SK-N-SH (cell line): ENCODE measurements around the gene FEM1B. TPM values are rescaled to one million over a fixed set of nuclear protein-coding genes. Genes with fewer than 3 reads are reported as not detected.

ENCODE experiments used
- CTCF ChIA-PET: fragments of 300-600, 350-600 bp; formaldehyde crosslinking; extraction: SDS; loops from one replicate; lab custom pipeline; 2021; lab: Yijun Ruan, JAX
- POLR2A ChIA-PET: fragments of 350-600 bp; sonication (Branson Sonifier 250); formaldehyde crosslinking; extraction: SDS; loops from one replicate; lab custom pipeline; 2020; ENCODE audit warnings: antibody characterized with exemption, inconsistent platforms; lab: Yijun Ruan, JAX
- DNase-seq: peaks from one replicate; pipeline ENCODE4 v3.0.0; 2012
- H2AFZ ChIP-seq: fragments of 200-600 bp; sonication (generic); 2 replicates; pipeline ENCODE4 v1.8.1; 2016; ENCODE audit warnings: antibody characterized with exemption, mild to moderate bottlenecking, low read depth
- H3F3A ChIP-seq: fragments of 200-600 bp; sonication (generic); replicated peaks from 2 replicates; pipeline ENCODE3; 2016; ENCODE audit warnings: antibody characterized with exemption, mild to moderate bottlenecking; ENCODE audit not compliant: insufficient read depth
- H3K27ac ChIP-seq, 2 experiments: fragments of 200-500 bp in 1 of 2; fragments of 200-600 bp in 1 of 2; sonication (Bioruptor generic) in 1 of 2; sonication (generic), shearing (Covaris generic) in 1 of 2; 2 replicates each; pipeline versions ENCODE4 v1.5.1 to v1.6.1; 2014 to 2016; ENCODE audit warnings: low read depth in 2 of 2, inconsistent platforms in 1 of 2, low read length in 1 of 2, mild to moderate bottlenecking in 1 of 2, mixed read lengths in 1 of 2
- H3K27me3 ChIP-seq: fragments of 200-600 bp; sonication (generic), shearing (Covaris generic); 2 replicates; pipeline ENCODE4 v1.6.1; 2016; ENCODE audit warnings: mixed run types; ENCODE audit not compliant: insufficient read depth
- H3K36me3 ChIP-seq, 2 experiments: fragments of 200-500 bp in 1 of 2; fragments of 200-600 bp in 1 of 2; sonication (Bioruptor generic) in 1 of 2; sonication (generic) in 1 of 2; replicated peaks in 1 of 2; 2 replicates each; pipeline versions ENCODE3 to v1.5.1; 2014 to 2016; ENCODE audit warnings: low read length in 1 of 2, mild to moderate bottlenecking in 1 of 2; ENCODE audit not compliant: insufficient read depth in 2 of 2, control insufficient read depth in 1 of 2
- H3K4me1 ChIP-seq, 2 experiments: fragments of 200-500 bp in 1 of 2; fragments of 200-600 bp in 1 of 2; sonication (Bioruptor generic) in 1 of 2; sonication (generic), shearing (Covaris generic) in 1 of 2; 2 replicates each; pipeline versions ENCODE4 v1.5.1 to v1.6.1; 2014 to 2016; ENCODE audit warnings: low read depth in 1 of 2, low read length in 1 of 2, mixed run types in 1 of 2; ENCODE audit not compliant: insufficient read depth in 2 of 2, control insufficient read depth in 1 of 2
- H3K4me2 ChIP-seq: fragments of 200-600 bp; sonication (generic), shearing (Covaris generic); 2 replicates; pipeline ENCODE4 v1.6.1; 2017; ENCODE audit warnings: mixed run types
- H3K4me3 ChIP-seq, 2 experiments: fragments of 200-500 bp in 1 of 2; fragments of 200-600 bp in 1 of 2; sonication (Bioruptor generic) in 1 of 2; sonication (generic), shearing (Covaris generic) in 1 of 2; 2 replicates each; pipeline versions ENCODE4 v1.5.1 to v1.8.1; 2014 to 2016; ENCODE audit warnings: low read depth in 2 of 2, inconsistent platforms in 1 of 2, low read length in 1 of 2, mild to moderate bottlenecking in 1 of 2, mixed read lengths in 1 of 2, moderate library complexity in 1 of 2
- H3K79me2 ChIP-seq: fragments of 200-600 bp; sonication (generic); 2 replicates; pipeline ENCODE4 v1.8.1; 2017; ENCODE audit warnings: mild to moderate bottlenecking; ENCODE audit not compliant: insufficient read depth
- H3K9ac ChIP-seq: fragments of 200-600 bp; sonication (generic); 2 replicates; pipeline ENCODE4 v1.6.1; 2017; ENCODE audit warnings: mixed run types
- H3K9me2 ChIP-seq: fragments of 200-600 bp; sonication (generic); 2 replicates; pipeline ENCODE4 v1.6.1; 2017; ENCODE audit warnings: mixed run types
- H3K9me3 ChIP-seq: fragments of 200-600 bp; sonication (generic); 2 replicates; pipeline ENCODE4 v1.6.1; 2017; ENCODE audit warnings: mixed run types, mild to moderate bottlenecking, moderate library complexity
- H4K20me1 ChIP-seq: fragments of 200-600 bp; sonication (generic); 2 replicates; pipeline ENCODE4 v1.6.1; 2017; ENCODE audit warnings: mild to moderate bottlenecking, mixed run types; ENCODE audit not compliant: insufficient read depth
- ELF1 ChIP-seq: IDR thresholded peaks from 2 replicates; pipeline ENCODE4 v1.4.0; 2012
- FOSL2 ChIP-seq: IDR thresholded peaks from 2 replicates; pipeline ENCODE4 v1.4.0; 2012; ENCODE audit warnings: low read depth, mild to moderate bottlenecking, moderate library complexity, borderline replicate concordance
- FOXM1 ChIP-seq: IDR thresholded peaks from 2 replicates; pipeline ENCODE4 v1.4.0; 2012; ENCODE audit warnings: low read depth, mild to moderate bottlenecking
- GABPA ChIP-seq: IDR thresholded peaks from 2 replicates; pipeline ENCODE4 v1.4.0; 2012; ENCODE audit warnings: low read depth, mild to moderate bottlenecking
- JUND ChIP-seq: IDR thresholded peaks from 2 replicates; pipeline ENCODE4 v1.4.0; 2012
- MAX ChIP-seq: IDR thresholded peaks from 2 replicates; pipeline ENCODE4 v1.4.0; 2012; ENCODE audit warnings: low read depth
- MEF2A ChIP-seq: IDR thresholded peaks from 2 replicates; pipeline ENCODE4 v1.4.0; 2012; ENCODE audit warnings: low read depth, borderline replicate concordance
- NFIC ChIP-seq: IDR thresholded peaks from 2 replicates; pipeline ENCODE4 v1.4.0; 2012; ENCODE audit warnings: borderline replicate concordance
- NRF1 ChIP-seq: IDR thresholded peaks from 2 replicates; pipeline ENCODE4 v1.6.1; 2012; ENCODE audit warnings: low read depth, mild to moderate bottlenecking, low read length
- PBX3 ChIP-seq: IDR thresholded peaks from 2 replicates; pipeline ENCODE4; 2012
- RXRA ChIP-seq: IDR thresholded peaks from 2 replicates; pipeline ENCODE4 v1.4.0; 2012; ENCODE audit warnings: low read depth, mild to moderate bottlenecking, borderline replicate concordance
- TAF1 ChIP-seq: IDR thresholded peaks from 2 replicates; pipeline ENCODE4 v1.6.1; 2012; ENCODE audit warnings: low read depth, mild to moderate bottlenecking, low read length, moderate library complexity, borderline replicate concordance
- TCF12 ChIP-seq: IDR thresholded peaks from 2 replicates; pipeline ENCODE4 v1.4.0; 2012
- TEAD4 ChIP-seq: IDR thresholded peaks from 2 replicates; pipeline ENCODE4 v1.4.0; 2012; ENCODE audit warnings: mild to moderate bottlenecking, borderline replicate concordance; ENCODE audit not compliant: insufficient read depth
- USF2 ChIP-seq: fragments of 150-350 bp; IDR thresholded peaks from 2 replicates; pipeline ENCODE4 v1.6.1; 2017; ENCODE audit warnings: antibody characterized with exemption, low read length, low read depth, borderline replicate concordance
- YY1 ChIP-seq: IDR thresholded peaks from 2 replicates; pipeline ENCODE4 v1.4.0; 2012; ENCODE audit warnings: low read depth, mild to moderate bottlenecking
- WGBS: methylation state at CpG from one replicate; pipeline ENCODE4 v1.1.6; 2017; ENCODE audit warnings: low lambda C conversion rate; 5-methylcytosine and 5-hydroxymethylcytosine counted together
- polyA plus RNA-seq, 3 experiments: library from polyadenylated mRNA; depleted of rRNA; stranded (reverse); fragments of >200 nt; gene quantifications; 2 replicates each; pipeline ENCODE4 v1.2.3, GENCODE V29; 2012

The FEM1B gene
- polyA plus RNA-seq, 1 of the 3 experiments (the other 2 are of a cell fraction) = 14.0 TPM

- no peak for TF ChIP-seq TAF1
- TF ChIP-seq FOSL2 = no peak
Observed at GRCh38 chr15:68321229-68321628, 43.7 kb downstream of the FEM1B start (continued).

- no peak overlapping the region for H3K4me2 ChIP-seq
- ChIA-PET CTCF (interaction anchor here (1.1 to 2.4 kb wide), 3 partner anchors 16 to 61 kb away, joined by 3 to 12 read pairs (median 4); no protein-coding TSS in a partner anchor), POLR2A (no interaction called here)
- H3K4me1 ChIP-seq = no peaks in the 10 kb centered on the region
- no peaks in the 10 kb centered on the region for H3F3A ChIP-seq
- no peak overlapping the region for H3K27ac ChIP-seq
- no peaks in the 10 kb centered on the region for H3K36me3 ChIP-seq
- H4K20me1 ChIP-seq = no peaks in the 10 kb centered on the region
- no peak overlapping the region for H3K4me3 ChIP-seq
- no peaks in the 10 kb centered on the region for H3K27me3 ChIP-seq
- no peaks in the 10 kb centered on the region for H3K9me3 ChIP-seq
- H3K79me2 ChIP-seq = no peaks in the 10 kb centered on the region
- no peak for DNase-seq
- H2AFZ ChIP-seq = no peak overlapping the region
- no peak for TF ChIP-seq JUND
- no peak for TF ChIP-seq GABPA
- no peak for TF ChIP-seq PBX3
- TF ChIP-seq TCF12 = no peak
- no peak for TF ChIP-seq TEAD4
- no peak for TF ChIP-seq YY1
- no peak for TF ChIP-seq USF2
- no peak for TF ChIP-seq RXRA
- TF ChIP-seq MAX = no peak
- no peak for TF ChIP-seq TAF1
- no peak for TF ChIP-seq ELF1
- WGBS = 79% methylated on average over 8 of the region's 9 CpGs
- H3K9me2 ChIP-seq = no peaks in the 10 kb centered on the region
- H3K9ac ChIP-seq = no peak overlapping the region
Observed at GRCh38 chr15:68322796-68323195, 45.3 kb downstream of the FEM1B start.

- no peaks in the 10 kb centered on the region for H3K27me3 ChIP-seq
- no peak overlapping the region for H3K4me2 ChIP-seq
- no peaks in the 10 kb centered on the region for H3K36me3 ChIP-seq
- H3K9me3 ChIP-seq = no peaks in the 10 kb centered on the region
- no peaks in the 10 kb centered on the region for H3K4me1 ChIP-seq
- no peak for TF ChIP-seq NFIC
- no peak for TF ChIP-seq MEF2A
- no peak for TF ChIP-seq FOXM1
- no peak for TF ChIP-seq NRF1
- TF ChIP-seq, all 33 proteins: peak for 0
- CTCF ChIA-PET = interaction anchor here (0.7 to 1.1 kb wide), 3 partner anchors 10 to 48 kb away, joined by 3 to 7 read pairs (median 4); partner anchors contain the start of gene FEM1B
- POLR2A ChIA-PET = no interaction called here
- no peak overlapping the region for H3K4me3 ChIP-seq
- no peak overlapping the region for H3K27ac ChIP-seq
- no peaks in the 10 kb centered on the region for H3F3A ChIP-seq
- no peak overlapping the region for H3K9ac ChIP-seq
- DNase-seq = no peak
- no peaks in the 10 kb centered on the region for H3K79me2 ChIP-seq
- no peaks in the 10 kb centered on the region for H4K20me1 ChIP-seq
- H3K9me2 ChIP-seq = no peaks in the 10 kb centered on the region
- no peak overlapping the region for H2AFZ ChIP-seq
- 51% methylated on average over 2 of the region's 4 CpGs for WGBS
Observed at GRCh38 chr15:68325726-68326125, 48.2 kb downstream of the FEM1B start.
